ENCODE data around the gene CNTNAP1. TPM values are rescaled to one million over a fixed set of nuclear protein-coding genes. Genes with fewer than 3 reads are reported as not detected.

Gene CNTNAP1
- total and polyA plus RNA-seq, 9 of the 15 experiments (the other 6 are each of a cell fraction or from before 2014, with no cell fraction given) = 0.10 to 1.8 (median 0.62) TPM

- TF ChIP-seq RREB1 (CRISPR knock-in tag; IDR thresholded peaks at IDR 0.05) (peak; percentile 60; the same call in 1 of the 2 replicates), CREBBP (IDR thresholded peaks at IDR 0.05; ENCODE audit: low read depth, low read length) (no peak), ZNF318 (IDR thresholded peaks at IDR 0.05; ENCODE audit: borderline replicate concordance in 1 of 2, low read depth in 1 of 2) (no peak), RBM22 (IDR thresholded peaks at IDR 0.05; ENCODE audit: low read depth, low read length, poor library complexity, severe bottlenecking) (peak; percentile 55), POLR2G (IDR thresholded peaks at IDR 0.05; ENCODE audit: low read depth, low read length) (peak; percentile 83), CREB3L1 (IDR thresholded peaks at IDR 0.05; ENCODE audit: borderline replicate concordance, low read depth) (peak; percentile 71; the same call in 1 of the 2 replicates), EP400 (IDR thresholded peaks at IDR 0.05) (peak; percentile 66; the same call in 1 of the 2 replicates), L3MBTL2 (IDR thresholded peaks at IDR 0.05) (peak; percentile 95), ZNF121 (CRISPR knock-in tag; conservative IDR thresholded peaks at IDR 0.05) (0 out of 2 replicates have a peak, but pooled peaks have one; percentile 5), ZNF175 (CRISPR knock-in tag; IDR thresholded peaks at IDR 0.05; ENCODE audit: low read depth) (no peak)
These were observed 2.6 kb upstream of the CNTNAP1 start (continued) for GRCh38 chr17:42679492-42680330.

Measured in K562 (cell line).